ENCODE data around the gene CALHM3.

CALHM3 gene

DNA sequence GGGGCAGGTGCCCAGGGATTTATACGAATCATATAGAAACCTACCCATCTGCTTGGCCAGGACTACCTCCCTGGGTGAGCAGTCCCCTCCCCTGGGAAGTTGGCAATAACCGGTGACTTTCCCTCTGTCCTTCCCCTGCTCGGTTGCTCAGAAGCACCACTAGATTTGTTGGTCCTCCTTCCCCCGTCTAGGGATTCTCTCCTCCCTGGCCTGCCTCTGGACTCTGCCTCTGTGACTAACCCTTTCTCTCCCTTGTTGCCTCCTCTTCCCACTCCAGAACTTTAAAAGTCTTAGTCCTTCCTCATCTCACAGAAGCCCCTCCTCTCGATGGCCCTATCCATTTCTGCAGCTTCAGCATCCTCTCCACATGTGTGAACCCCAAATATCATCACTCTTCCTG lies 9.8 kb downstream of the CALHM3 start:
- TF ChIP-seq, protein P1, sequence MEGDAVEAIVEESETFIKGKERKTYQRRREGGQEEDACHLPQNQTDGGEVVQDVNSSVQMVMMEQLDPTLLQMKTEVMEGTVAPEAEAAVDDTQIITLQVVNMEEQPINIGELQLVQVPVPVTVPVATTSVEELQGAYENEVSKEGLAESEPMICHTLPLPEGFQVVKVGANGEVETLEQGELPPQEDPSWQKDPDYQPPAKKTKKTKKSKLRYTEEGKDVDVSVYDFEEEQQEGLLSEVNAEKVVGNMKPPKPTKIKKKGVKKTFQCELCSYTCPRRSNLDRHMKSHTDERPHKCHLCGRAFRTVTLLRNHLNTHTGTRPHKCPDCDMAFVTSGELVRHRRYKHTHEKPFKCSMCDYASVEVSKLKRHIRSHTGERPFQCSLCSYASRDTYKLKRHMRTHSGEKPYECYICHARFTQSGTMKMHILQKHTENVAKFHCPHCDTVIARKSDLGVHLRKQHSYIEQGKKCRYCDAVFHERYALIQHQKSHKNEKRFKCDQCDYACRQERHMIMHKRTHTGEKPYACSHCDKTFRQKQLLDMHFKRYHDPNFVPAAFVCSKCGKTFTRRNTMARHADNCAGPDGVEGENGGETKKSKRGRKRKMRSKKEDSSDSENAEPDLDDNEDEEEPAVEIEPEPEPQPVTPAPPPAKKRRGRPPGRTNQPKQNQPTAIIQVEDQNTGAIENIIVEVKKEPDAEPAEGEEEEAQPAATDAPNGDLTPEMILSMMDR (IDR thresholded peaks at IDR 0.05; ENCODE audit: low read depth, low read length), result no peak

DNA sequence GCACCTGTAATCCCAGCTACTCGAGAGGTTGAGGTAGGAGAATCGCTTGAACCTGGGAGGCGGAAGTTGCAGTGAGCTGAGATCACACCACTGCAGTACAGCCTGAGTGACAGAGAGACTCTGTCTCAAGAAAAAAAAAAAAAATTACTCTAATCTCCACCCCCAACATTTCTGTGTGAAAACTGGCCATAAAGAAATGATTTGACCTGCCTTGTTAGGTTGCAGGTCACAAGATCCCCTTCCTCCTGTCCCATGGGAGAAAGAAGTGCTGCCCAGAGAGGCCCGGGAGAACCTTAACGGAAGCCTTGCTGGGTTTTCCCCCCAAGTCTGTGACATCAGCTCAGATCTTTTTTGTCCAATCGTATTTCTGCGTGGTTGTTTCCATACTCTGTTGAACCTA lies 11.6 kb downstream of the CALHM3 start:
- TF ChIP-seq, protein P1 (IDR thresholded peaks at IDR 0.05; ENCODE audit: low read depth, low read length), result no peak
- no peak overlapping the region for H3K4me3 ChIP-seq (ENCODE audit: low read depth, low read length)

More for the DNA sequence above, 9.8 kb downstream of the CALHM3 start:
- H3K4me3 ChIP-seq (ENCODE audit: low read depth, low read length), result no peak overlapping the region

DNA sequence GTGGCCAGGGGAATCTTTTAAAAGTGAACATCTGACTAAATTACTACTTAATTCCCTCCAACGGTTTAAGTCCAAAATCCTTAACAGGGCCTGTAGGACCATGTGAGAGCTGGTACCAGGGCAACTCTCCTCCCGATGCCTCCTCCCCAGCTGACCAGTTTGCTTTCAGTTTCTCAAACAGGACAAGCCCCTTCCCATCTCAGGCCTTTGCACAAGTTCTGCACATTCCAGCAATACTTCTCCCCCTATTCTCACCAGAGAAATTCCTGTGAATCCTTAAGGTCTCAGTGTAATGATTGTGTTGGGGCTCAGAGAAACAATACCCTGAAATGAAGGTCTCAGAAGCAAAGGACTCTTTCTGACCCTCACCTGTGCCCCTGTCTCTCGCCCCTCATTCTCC lies 12.3 kb downstream of the CALHM3 start:
- TF ChIP-seq, protein P1 (IDR thresholded peaks at IDR 0.05; ENCODE audit: low read depth, low read length), result no peak
- H3K4me3 ChIP-seq (ENCODE audit: low read depth, low read length), result no peak overlapping the region

GRCh38 chr10:103465411-103466179 lies 13.4 kb downstream of the CALHM3 start:
- H3K4me3 ChIP-seq (ENCODE audit: low read depth, low read length), result no peak overlapping the region
- TF ChIP-seq, protein P1 (IDR thresholded peaks at IDR 0.05; ENCODE audit: low read depth, low read length), result no peak

DNA sequence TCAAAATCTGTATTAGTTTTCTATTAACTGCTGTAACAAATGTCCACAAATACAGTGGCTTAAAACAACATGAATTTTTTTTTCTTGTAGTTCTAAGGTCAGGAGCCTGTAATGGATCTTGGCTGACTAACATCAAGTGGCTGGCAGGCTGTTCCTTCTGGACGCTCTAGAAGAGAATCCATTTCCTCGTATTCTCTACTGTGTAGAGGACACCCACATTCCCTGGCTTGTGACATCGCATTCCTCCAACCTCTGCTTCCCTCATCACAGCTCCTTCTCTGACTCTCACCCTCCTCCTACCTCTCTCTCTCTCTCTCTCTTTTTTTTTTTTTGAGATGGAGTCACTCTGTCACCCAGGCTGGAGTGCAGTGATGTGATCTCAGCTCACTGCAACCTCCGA lies 15.5 kb downstream of the CALHM3 start:
- no peak overlapping the region for H3K4me3 ChIP-seq (ENCODE audit: low read depth, low read length)
- TF ChIP-seq, protein P1 (IDR thresholded peaks at IDR 0.05; ENCODE audit: low read depth, low read length), result no peak

GRCh38 chr10:103459615-103460014 lies 19.4 kb downstream of the CALHM3 start:
- TF ChIP-seq, protein P1 (IDR thresholded peaks at IDR 0.05; ENCODE audit: low read depth, low read length), result no peak
- H3K4me3 ChIP-seq (ENCODE audit: low read depth, low read length), result no peak overlapping the region

DNA sequence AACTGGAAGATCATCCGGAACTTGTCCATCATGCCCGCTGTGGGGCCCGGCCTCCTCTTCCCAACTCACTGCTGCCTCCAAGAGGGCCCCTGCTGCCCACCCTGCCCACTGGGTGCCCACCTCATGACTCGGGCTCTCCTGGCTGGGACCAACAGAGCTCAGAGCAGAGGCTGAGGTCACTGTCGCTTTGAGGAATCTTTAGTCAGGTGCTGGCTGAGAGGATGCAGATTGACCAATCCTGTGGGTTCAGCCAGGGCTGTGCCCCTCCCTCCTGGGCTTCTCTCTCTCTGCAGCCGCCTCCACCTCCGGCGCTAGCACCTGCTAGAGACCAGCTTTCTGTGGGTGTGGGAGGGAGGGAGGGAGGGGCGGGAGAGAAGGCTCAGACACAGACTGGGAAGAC lies 20.3 kb downstream of the CALHM3 start, which contains the start of gene CALHM1:
TSS of gene CALHM1 (minus strand) at position 181 of the 400 bp plus-strand sequence. CDS start at position 32, 149 bp downstream.
- TF ChIP-seq, protein P1 (IDR thresholded peaks at IDR 0.05; ENCODE audit: low read depth, low read length), result no peak
- no peak within 1 kb of the TSS for H3K4me3 ChIP-seq (ENCODE audit: low read depth, low read length)

Data from WI38 (cell line).